CD4-positive, alpha-beta T cell treated with Interleukin-10 for 1 hour (primary cell): ENCODE data around the gene PCGF1.
"Not testable (repeated sequence)": the region's sequence is repeated elsewhere in the genome, so short reads cannot be mapped to it uniquely, and the experiment has no call there.

Experiments used
- DNase-seq: peaks from one replicate; pipeline ENCODE4 v3.0.0-alpha.2; 2020

The PCGF1 gene

DNA sequence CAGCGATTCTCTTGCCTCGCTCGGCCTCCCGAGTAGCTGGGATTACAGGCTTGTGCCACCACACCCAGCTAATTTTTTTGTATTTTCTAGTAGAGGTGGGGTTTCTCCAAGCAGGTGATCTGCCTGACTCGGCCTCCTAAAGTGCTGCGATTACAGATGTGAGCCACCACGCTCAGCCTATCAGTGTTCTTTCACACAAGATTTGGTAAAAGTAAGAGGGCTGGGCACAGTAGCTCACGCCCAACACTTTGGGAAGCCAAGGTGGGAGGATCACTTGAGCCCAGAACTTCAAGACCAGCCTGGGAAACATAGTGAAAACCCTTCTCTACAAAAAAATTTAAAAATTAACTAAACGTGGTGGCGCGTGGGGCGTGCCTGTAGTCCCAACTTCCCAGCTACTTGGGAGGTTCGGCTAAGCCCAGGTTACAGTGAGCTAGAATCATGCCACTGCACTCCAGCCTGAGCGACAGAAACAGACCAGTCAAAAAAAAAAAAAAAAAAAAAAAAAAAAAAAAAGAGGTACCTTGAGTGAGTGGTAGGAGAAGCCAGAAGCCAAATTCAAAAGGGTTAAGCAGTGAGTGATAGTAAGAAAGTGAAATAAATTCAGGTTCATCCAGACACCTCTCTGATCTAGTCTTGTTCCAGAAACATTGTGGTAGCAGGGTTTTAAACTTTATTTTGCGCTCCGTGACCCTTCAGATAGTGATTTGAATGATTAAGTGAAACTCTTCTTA lies 36.0 kb downstream of the PCGF1 start:
- DNase-seq = no peak

DNA sequence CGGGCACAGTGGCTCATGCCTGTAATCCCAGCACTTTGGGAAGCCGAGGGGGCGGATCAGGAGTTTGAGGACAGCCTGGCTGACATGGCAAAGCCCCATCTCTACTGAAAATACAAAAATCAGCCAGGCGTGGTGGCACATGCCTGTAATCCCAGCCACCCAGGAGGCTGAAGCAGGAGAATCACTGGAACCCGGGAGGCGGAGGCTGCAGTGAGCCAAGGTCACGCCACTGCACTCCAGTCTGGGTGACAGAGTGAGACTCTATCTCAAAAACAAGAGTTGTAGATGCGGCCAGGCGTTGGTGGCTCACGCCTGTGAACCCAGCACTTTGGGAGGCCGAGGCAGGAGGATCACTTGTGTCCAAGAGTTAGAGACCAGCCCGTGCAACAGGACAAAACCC lies 36.8 kb downstream of the PCGF1 start:
- not testable (repeated sequence) for DNase-seq

DNA sequence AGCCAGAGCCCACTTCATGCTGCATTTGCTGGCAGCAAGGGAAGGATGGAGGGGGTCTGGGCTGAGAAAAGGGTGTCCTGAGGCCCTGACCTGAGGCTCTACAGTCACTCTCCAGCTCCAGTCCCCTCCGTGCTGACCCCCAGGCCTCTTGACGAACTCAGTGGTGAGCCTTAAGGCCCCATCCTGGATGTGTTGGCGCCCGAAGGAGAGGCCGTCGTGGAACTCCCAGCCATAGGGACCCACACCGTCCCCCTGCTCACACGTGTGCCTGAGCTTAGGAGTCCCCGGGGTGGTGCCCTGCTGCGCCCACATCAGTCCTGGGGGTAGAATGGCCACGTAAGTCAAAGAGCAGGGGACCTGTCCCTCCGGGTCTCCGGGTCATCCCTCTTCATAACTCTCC lies 43.1 kb downstream of the PCGF1 start:
- no peak for DNase-seq

DNA sequence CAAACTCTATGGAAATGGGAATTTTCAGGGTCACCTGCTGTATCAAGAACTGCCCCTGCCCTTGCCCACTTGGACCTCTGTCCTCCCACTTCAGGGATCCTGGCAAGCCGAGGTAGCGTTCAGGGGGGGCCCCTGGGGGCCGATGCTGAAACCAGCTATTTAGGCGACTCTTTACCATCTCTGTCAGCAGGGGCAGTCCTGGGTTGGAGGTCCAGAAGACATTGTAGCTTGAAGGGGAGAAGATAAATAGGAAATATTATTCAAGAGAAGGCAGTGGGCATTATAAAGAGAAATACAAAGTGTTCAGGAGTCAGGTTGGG lies 44.7 kb downstream of the PCGF1 start:
- DNase-seq = no peak

DNA sequence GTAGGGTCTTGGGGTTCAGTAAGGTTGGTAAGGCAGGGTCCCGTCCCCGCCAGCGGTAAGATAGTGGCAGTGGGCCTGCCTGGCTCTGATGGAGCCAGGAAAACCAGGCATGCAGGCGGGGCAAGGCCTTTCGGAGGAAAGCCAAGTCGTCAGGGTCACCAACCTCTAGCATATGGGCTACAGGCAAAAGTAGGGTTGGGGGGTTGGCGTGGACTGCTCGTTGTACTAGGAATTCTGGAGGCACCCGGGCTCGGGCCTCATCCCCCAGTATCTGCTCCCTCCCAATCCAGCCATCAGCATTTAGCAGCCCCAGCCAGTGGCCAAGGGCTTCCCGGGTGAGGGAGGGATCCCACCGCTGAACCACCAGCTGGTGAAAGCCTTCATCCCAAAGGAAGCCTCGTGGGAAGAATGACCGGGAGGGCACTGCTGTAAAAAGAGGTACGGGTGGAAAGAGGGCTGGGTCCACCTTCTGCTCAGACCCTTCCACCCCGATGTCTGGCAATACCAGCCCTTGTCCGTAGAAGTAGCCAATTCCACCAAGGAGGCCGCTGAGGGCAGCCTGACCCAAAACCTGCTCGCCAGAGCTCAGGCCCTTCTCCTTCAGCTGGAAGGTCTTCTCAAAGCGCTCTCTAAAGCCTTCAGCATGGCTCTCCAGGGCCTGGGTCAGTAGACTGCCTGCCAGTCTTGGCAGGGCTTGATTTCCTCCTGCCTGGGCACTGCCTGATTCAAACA lies 45.3 kb downstream of the PCGF1 start:
- DNase-seq = no peak

DNA sequence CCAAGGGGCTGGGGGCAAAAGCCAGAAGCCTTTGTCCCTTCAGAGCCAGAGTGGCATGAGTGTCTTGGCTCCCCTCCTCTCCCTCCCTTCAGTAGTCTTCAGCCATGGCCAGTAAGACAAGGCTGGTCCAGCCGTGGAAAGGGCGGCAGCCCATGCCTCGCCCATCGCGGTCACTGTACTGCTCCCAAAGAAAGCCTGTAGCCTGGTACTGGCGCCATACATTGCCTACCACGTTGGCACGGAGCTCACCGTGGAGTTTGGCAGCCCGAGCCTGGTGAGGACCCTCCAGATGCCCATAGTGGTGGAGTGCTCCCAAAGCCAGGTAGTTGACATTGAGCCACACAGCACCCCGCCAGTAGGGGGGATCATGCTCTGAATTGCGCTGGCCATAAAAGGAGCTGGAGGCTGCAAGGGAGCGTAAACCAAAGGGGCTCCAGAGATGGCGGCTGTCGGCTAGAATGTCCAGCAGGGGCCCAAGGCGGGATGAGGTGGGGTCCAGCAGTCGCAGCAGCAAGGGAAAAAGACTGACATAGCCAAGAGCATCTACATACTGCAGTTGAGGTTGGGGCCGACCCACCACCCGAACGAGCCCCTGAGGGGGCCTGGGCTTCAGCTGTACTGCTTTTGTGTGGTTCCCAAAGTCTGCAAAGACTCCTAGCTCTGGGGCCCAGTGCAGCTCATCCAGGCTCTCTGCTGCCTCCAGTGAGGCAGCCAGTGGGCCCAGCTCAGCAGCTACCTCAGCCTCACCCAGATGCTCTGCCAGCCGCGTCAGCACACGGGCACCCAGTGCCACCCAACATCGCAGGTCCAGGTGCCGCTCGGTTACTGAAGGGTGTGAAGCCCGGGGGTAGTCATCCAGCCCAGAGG lies 46.1 kb downstream of the PCGF1 start:
- no peak for DNase-seq

DNA sequence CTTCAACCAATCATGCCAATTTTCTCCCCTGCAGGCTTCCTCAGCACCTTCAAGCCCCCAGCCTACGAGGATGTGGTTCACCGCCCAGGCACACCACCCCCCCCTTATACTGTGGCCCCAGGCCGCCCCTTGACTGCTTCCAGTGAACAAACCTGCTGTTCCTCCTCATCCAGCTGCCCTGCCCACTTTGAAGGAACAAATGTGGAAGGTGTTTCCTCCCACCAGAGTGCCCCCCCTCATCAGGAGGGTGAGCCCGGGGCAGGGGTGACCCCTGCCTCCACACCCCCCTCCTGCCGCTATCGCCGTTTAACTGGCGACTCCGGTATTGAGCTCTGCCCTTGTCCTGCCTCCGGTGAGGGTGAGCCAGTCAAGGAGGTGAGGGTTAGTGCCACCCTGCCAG lies 47.3 kb downstream of the PCGF1 start:
- DNase-seq = not testable (repeated sequence)

DNA sequence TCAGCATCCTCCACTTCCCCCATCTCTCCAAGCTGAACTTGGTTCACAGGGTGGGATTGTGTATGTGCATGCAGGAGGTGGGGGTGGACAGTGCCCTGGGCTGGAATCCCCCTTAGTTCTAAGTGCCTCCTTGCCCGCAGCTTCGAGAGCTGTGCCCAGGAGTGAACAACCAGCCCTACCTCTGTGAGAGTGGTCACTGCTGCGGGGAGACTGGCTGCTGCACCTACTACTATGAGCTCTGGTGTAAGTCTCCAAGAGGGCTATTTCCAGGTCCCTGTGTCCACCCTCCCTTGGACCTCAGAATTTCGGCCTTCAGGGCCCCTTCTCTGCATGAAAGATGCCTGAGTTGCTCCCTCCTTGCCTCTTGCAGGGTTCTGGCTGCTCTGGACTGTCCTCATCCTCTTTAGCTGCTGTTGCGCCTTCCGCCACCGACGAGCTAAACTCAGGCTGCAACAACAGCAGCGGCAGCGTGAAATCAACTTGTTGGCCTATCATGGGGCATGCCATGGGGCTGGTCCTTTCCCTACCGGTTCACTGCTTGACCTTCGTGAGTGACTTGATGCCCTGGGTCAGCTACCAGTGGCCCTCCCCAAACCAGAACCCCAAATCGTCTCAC lies 47.9 kb downstream of the PCGF1 start:
- not testable (repeated sequence) for DNase-seq

DNA sequence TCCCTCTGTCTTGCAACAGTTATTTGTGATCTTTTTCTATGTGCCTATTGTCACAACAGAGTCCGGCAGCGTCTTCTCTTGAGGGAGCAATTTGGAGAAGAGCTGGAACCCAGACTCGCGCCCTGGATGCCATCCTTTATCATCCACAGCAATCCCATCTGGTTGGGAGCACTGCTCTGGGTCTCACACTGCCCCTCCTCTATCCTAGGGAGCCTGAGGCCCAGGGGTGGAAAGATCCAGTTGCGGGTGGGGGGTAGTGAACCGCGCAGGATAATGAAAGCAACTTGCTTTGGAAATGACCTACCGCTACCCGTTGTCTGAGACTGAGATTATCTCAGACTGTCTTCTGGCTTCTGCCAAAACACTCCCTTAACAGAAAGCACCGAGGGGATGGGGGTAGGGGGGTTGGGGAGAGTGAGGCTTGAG lies 48.5 kb downstream of the PCGF1 start:
- no peak for DNase-seq

DNA sequence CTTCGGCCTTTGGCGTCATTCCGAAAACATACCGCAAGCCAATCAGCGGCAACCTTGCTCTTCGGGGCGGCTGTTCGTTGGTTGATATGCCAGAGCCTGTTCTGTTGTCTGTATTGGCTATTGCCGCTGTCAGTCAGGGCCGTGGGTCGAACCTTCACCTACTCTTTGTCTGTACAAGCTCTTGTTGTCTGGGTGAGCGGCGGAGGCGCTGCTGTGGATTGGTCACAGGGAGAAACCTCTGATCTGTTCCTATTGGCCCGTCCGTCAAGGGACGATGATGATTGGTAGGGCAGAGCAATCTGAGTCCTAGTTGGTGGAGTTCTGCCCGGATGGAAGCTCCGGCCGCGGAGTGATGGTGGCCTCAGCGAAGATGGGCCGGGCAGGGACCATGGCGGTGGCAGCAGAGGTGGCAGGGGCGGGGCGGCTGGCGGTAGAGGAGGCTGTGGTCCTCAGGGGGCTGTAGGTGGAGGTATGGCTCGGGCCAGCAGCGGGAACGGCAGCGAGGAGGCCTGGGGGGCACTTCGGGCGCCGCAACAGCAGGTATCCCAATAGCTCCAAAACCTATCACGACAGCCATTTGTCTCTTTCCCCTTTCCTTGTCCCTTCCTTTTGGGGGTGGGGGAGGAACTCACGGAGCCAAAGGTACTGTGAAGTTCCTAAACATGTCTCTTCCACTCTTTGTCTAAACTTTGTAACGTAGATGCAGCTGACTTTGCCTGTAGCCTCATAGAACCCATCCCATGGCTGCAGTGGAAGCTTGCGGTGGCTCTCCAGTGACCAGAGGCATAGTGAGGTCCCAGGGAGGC lies 49.2 kb downstream of the PCGF1 start, which contains the start of gene WBP1:
Gene WBP1, plus strand, starts transcription at position 307 of the 806 bp plus-strand sequence. Its CDS starts 165 bp downstream, at position 472.
- peak; percentile 100 for DNase-seq

DNA sequence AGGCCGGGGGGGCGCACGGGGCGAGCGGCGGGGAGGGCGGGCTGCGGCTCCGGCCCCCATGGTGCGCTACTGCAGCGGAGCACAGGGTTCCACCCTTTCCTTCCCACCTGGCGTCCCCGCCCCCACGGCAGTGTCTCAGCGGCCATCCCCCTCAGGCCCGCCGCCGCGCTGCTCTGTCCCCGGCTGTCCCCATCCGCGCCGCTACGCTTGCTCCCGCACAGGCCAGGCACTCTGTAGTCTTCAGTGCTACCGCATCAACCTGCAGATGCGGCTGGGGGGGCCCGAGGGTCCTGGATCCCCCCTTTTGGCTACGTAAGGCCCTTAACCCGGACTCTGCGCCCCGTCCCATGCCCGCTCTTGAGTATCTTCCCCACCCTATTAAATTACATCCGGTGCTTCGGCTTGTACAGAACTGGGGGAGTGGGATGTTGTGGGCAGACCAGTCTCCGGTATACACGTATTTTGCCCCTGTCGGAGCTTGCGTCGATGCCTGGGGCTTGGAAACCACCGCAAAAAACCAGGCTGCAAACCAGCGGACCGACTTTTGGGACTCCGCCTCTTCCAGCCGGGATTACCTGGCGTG lies 49.9 kb downstream of the PCGF1 start:
- DNase-seq = peak; percentile 86

DNA sequence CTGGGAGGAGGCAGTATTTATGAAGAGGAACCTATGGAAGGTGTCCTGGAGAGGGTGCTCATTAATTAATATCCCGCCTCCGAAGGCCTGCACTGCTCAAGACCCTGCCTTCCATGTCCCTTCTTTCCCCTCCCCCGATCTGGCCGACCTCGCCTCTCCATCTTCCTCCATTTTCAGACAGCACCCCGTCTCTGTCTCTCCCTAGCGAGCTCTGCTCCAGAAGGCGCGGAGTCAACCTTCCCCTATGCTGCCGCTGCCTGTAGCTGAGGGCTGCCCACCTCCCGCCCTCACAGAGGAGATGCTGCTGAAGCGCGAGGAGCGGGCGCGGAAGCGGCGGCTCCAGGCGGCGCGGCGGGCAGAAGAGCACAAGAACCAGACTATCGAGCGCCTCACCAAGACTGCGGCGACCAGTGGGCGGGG lies 50.4 kb downstream of the PCGF1 start:
- no peak for DNase-seq
